Measurements from ENCODE around the gene PKD2. TPM values are rescaled to one million over a fixed set of nuclear protein-coding genes. Genes with fewer than 3 reads are reported as not detected.

Gene PKD2
- total RNA-seq (2014; rRNA removed; shearing (Covaris generic)) (4.5 and 8.5 TPM in 2 replicates), total RNA-seq (2022) (3.1 and 3.8 TPM in 2 replicates), Bru-seq, nascent RNA (percentile 47 among the genes with signal in this experiment), BruChase-seq, experiment 1, labeled RNA remaining after a 6-hour chase (percentile 44 among the genes with signal in this experiment), BruChase-seq, experiment 2, labeled RNA remaining after a 2-hour chase (percentile 45 among the genes with signal in this experiment)
- long read RNA-seq, full-length matches to known transcripts = 1 of 6 reads
- long read RNA-seq, partial matches to known transcripts = 3 of 6 reads
- long read RNA-seq, other reads (novel, unspliced or antisense) = 2 of 6 reads

GRCh38 chr4:88007304-88008121 lies at the start of gene PKD2:
PKD2 (plus strand) TSS chr4:88007635; CDS start chr4:88007734, 99 bp downstream.
- Histone ChIP-seq H4K20me1 (ENCODE audit: insufficient read depth, low read length) (no peaks in the 10 kb centered on the region), H3K4me3 (ENCODE audit: low read depth, low read length, poor library complexity, severe bottlenecking) (peak within 1 kb of the TSS; percentile 74), H2AFZ (ENCODE audit: low read length) (peak within 1 kb of the TSS; percentile 26; the same call in 1 of the 2 replicates), H3K4me2 (ENCODE audit: low read length) (peak within 1 kb of the TSS; percentile 57), H3K27ac (ENCODE audit: low read depth, low read length, poor library complexity, severe bottlenecking) (no peak within 1 kb of the TSS), H3K9me3 (ENCODE audit: low read length) (no peaks in the 10 kb centered on the region), H3K36me3 (ENCODE audit: insufficient read depth, low read length) (no peaks in the 10 kb centered on the region), H3K9me2 (ENCODE audit: insufficient read depth, low read length) (no peaks in the 10 kb centered on the region), H3K79me2 (ENCODE audit: insufficient read depth, low read depth, low read length) (peaks cover 10% of the 10 kb centered on the region; the same call in 1 of the 2 replicates), H3K4me1 (ENCODE audit: insufficient read depth, low read length, poor library complexity, severe bottlenecking) (peaks cover 8% of the 10 kb centered on the region)
- no peak for TF ChIP-seq CTCF (conservative IDR thresholded peaks at IDR 0.05; ENCODE audit: low read length)
- no peak for TF ChIP-seq EZH2phosphoT487 (IDR thresholded peaks at IDR 0.05; ENCODE audit: borderline replicate concordance, low read depth, low read length)
- no TSS peak for BruUV-seq (replicated peaks)
- ChIA-PET CTCF (ENCODE audit: unreplicated experiment) (no interaction called here), POLR2A (no interaction called here)
- DNase-seq (ENCODE audit: low spot score) = peak; percentile 59
- intact Hi-C loops (cut with micrococcal nuclease; ENCODE audit: unreplicated experiment) = no loop called here

- POLR2A ChIA-PET = interaction anchor here (1.0 kb wide), 1 partner anchor 37 kb away, joined by 3 read pairs; no protein-coding TSS in a partner anchor
Observed at GRCh38 chr4:87961993-87962392, 45.4 kb upstream of the PKD2 start.

More at GRCh38 chr4:87961993-87962392, 45.4 kb upstream of the PKD2 start:
- H2AFZ ChIP-seq (ENCODE audit: low read length) = no peak overlapping the region
- H3K79me2 ChIP-seq (ENCODE audit: insufficient read depth, low read depth, low read length) = no peaks in the 10 kb centered on the region
- BruUV-seq (replicated peaks) = no TSS peak
- no peak overlapping the region for H3K4me2 ChIP-seq (ENCODE audit: low read length)
- H3K9me2 ChIP-seq (ENCODE audit: insufficient read depth, low read length) = no peaks in the 10 kb centered on the region
- H3K27ac ChIP-seq (ENCODE audit: low read depth, low read length, poor library complexity, severe bottlenecking) = no peak overlapping the region
- H3K4me3 ChIP-seq (ENCODE audit: low read depth, low read length, poor library complexity, severe bottlenecking) = no peak overlapping the region
- H3K9me3 ChIP-seq (ENCODE audit: low read length) = no peaks in the 10 kb centered on the region
- TF ChIP-seq CTCF (conservative IDR thresholded peaks at IDR 0.05; ENCODE audit: low read length) (no peak), EZH2phosphoT487 (IDR thresholded peaks at IDR 0.05; ENCODE audit: borderline replicate concordance, low read depth, low read length) (no peak)
- no peaks in the 10 kb centered on the region for H3K36me3 ChIP-seq (ENCODE audit: insufficient read depth, low read length)
- intact Hi-C loops (cut with micrococcal nuclease; ENCODE audit: unreplicated experiment) = no loop called here
- no peaks in the 10 kb centered on the region for H4K20me1 ChIP-seq (ENCODE audit: insufficient read depth, low read length)
- CTCF ChIA-PET (ENCODE audit: unreplicated experiment) = no interaction called here
- no peaks in the 10 kb centered on the region for H3K4me1 ChIP-seq (ENCODE audit: insufficient read depth, low read length, poor library complexity, severe bottlenecking)
- no peak for DNase-seq (ENCODE audit: low spot score)

Data from OCI-LY7 (cell line).